ENCODE results near the gene ANXA4.

Gene ANXA4

GRCh38 chr2:69715964-69716363, 26.0 kb upstream of the ANXA4 start:
- TF ChIP-seq FOXA1 (IDR thresholded peaks at IDR 0.05): no peak
- TF ChIP-seq ZNF384 (IDR thresholded peaks at IDR 0.05): no peak
- TF ChIP-seq HDGF (IDR thresholded peaks at IDR 0.05; ENCODE audit: borderline replicate concordance): no peak
- TF ChIP-seq SUZ12 (IDR thresholded peaks at IDR 0.05): no peak
- TF ChIP-seq LEF1 (IDR thresholded peaks at IDR 0.05; ENCODE audit: borderline replicate concordance): no peak
- no peak for TF ChIP-seq NFRKB (IDR thresholded peaks at IDR 0.05)
- no peak for TF ChIP-seq ELF4 (IDR thresholded peaks at IDR 0.05)
- TF ChIP-seq SP1 (IDR thresholded peaks at IDR 0.05): no peak
- no peak for TF ChIP-seq CTBP1 (IDR thresholded peaks at IDR 0.05; ENCODE audit: borderline replicate concordance)
- TF ChIP-seq TARDBP (IDR thresholded peaks at IDR 0.05): no peak
- no peak for TF ChIP-seq ARNT (IDR thresholded peaks at IDR 0.05)
- no peak for TF ChIP-seq L3MBTL2 (conservative IDR thresholded peaks at IDR 0.05)
- no peak for TF ChIP-seq PKNOX1 (IDR thresholded peaks at IDR 0.05)
- TF ChIP-seq FOXM1 (IDR thresholded peaks at IDR 0.05; ENCODE audit: borderline replicate concordance): no peak
- no peak for TF ChIP-seq BHLHE40 (IDR thresholded peaks at IDR 0.05; ENCODE audit: borderline replicate concordance)
- no peak for TF ChIP-seq FOXK2 (IDR thresholded peaks at IDR 0.05)
- no peak for DNase-seq (ENCODE audit: extremely low spot score)
- POLR2A ChIA-PET: no interaction called here
- CTCF ChIA-PET: no interaction called here

GRCh38 chr2:69716555-69717120, 25.3 kb upstream of the ANXA4 start:
- TF ChIP-seq FOXA1 (IDR thresholded peaks at IDR 0.05) (no peak), NFRKB (IDR thresholded peaks at IDR 0.05) (no peak), ARNT (IDR thresholded peaks at IDR 0.05) (no peak), FOXK2 (IDR thresholded peaks at IDR 0.05) (no peak), L3MBTL2 (conservative IDR thresholded peaks at IDR 0.05) (no peak), FOXM1 (IDR thresholded peaks at IDR 0.05; ENCODE audit: borderline replicate concordance) (no peak), ZNF384 (IDR thresholded peaks at IDR 0.05) (no peak)
- DNase-seq (ENCODE audit: extremely low spot score): no peak
- ChIA-PET POLR2A (no interaction called here), CTCF (interaction anchor here (0.7 to 1.0 kb wide), 2 partner anchors 100 to 152 kb away, joined by 3 to 4 read pairs; no protein-coding TSS in a partner anchor)

GRCh38 chr2:69717186-69717585, 24.7 kb upstream of the ANXA4 start:
- ChIA-PET POLR2A (no interaction called here), CTCF (interaction anchor here (1.0 kb wide), 1 partner anchor 99 kb away, joined by 4 read pairs; no protein-coding TSS in a partner anchor)
- no peak for DNase-seq (ENCODE audit: extremely low spot score)
- no peak for TF ChIP-seq FOXK2 (IDR thresholded peaks at IDR 0.05)
- no peak for TF ChIP-seq SP1 (IDR thresholded peaks at IDR 0.05)
- no peak for TF ChIP-seq FOXM1 (IDR thresholded peaks at IDR 0.05; ENCODE audit: borderline replicate concordance)
- TF ChIP-seq SUZ12 (IDR thresholded peaks at IDR 0.05): no peak

- ChIA-PET POLR2A (no interaction called here), CTCF (no interaction called here)
- TF ChIP-seq ZNF384 (IDR thresholded peaks at IDR 0.05): no peak
- TF ChIP-seq FOXM1 (IDR thresholded peaks at IDR 0.05; ENCODE audit: borderline replicate concordance): no peak
- no peak for TF ChIP-seq L3MBTL2 (conservative IDR thresholded peaks at IDR 0.05)
- no peak for TF ChIP-seq CTBP1 (IDR thresholded peaks at IDR 0.05; ENCODE audit: borderline replicate concordance)
- no peak for DNase-seq (ENCODE audit: extremely low spot score)
Observed at GRCh38 chr2:69717861-69718273, 24.1 kb upstream of the ANXA4 start.

- CTCF ChIA-PET: interaction anchor here (0.7 kb wide), 1 partner anchor 325 kb away, joined by 3 read pairs; no protein-coding TSS in a partner anchor
- POLR2A ChIA-PET: no interaction called here
- no peak for TF ChIP-seq FOXK2 (IDR thresholded peaks at IDR 0.05)
- TF ChIP-seq LEF1 (IDR thresholded peaks at IDR 0.05; ENCODE audit: borderline replicate concordance): no peak
- no peak for TF ChIP-seq HDGF (IDR thresholded peaks at IDR 0.05; ENCODE audit: borderline replicate concordance)
- no peak for TF ChIP-seq NFRKB (IDR thresholded peaks at IDR 0.05)
- TF ChIP-seq PKNOX1 (IDR thresholded peaks at IDR 0.05): no peak
- TF ChIP-seq SUZ12 (IDR thresholded peaks at IDR 0.05): no peak
- TF ChIP-seq SP1 (IDR thresholded peaks at IDR 0.05): no peak
- no peak for TF ChIP-seq ELF4 (IDR thresholded peaks at IDR 0.05)
- TF ChIP-seq L3MBTL2 (conservative IDR thresholded peaks at IDR 0.05): no peak
- no peak for TF ChIP-seq ARNT (IDR thresholded peaks at IDR 0.05)
- TF ChIP-seq FOXA1 (IDR thresholded peaks at IDR 0.05): no peak
- TF ChIP-seq CTBP1 (IDR thresholded peaks at IDR 0.05; ENCODE audit: borderline replicate concordance): no peak
- TF ChIP-seq TARDBP (IDR thresholded peaks at IDR 0.05): no peak
- TF ChIP-seq BHLHE40 (IDR thresholded peaks at IDR 0.05; ENCODE audit: borderline replicate concordance): no peak
- no peak for TF ChIP-seq ZNF384 (IDR thresholded peaks at IDR 0.05)
- no peak for TF ChIP-seq FOXM1 (IDR thresholded peaks at IDR 0.05; ENCODE audit: borderline replicate concordance)
- no peak for DNase-seq (ENCODE audit: extremely low spot score)
Observed at GRCh38 chr2:69718338-69718965, 23.5 kb upstream of the ANXA4 start.

GRCh38 chr2:69720404-69720803, 21.5 kb upstream of the ANXA4 start:
- no peak for DNase-seq (ENCODE audit: extremely low spot score)
- CTCF ChIA-PET: interaction anchor here (0.6 to 0.7 kb wide), 4 partner anchors 17 to 196 kb away, joined by 3 to 6 read pairs (median 4); no protein-coding TSS in a partner anchor
- TF ChIP-seq HDGF (IDR thresholded peaks at IDR 0.05; ENCODE audit: borderline replicate concordance): no peak
- no peak for TF ChIP-seq L3MBTL2 (conservative IDR thresholded peaks at IDR 0.05)
- no peak for TF ChIP-seq BHLHE40 (IDR thresholded peaks at IDR 0.05; ENCODE audit: borderline replicate concordance)
- no peak for TF ChIP-seq NFRKB (IDR thresholded peaks at IDR 0.05)
- TF ChIP-seq LEF1 (IDR thresholded peaks at IDR 0.05; ENCODE audit: borderline replicate concordance): no peak
- TF ChIP-seq FOXM1 (IDR thresholded peaks at IDR 0.05; ENCODE audit: borderline replicate concordance): no peak
- TF ChIP-seq ELF4 (IDR thresholded peaks at IDR 0.05): no peak
- no peak for TF ChIP-seq CTBP1 (IDR thresholded peaks at IDR 0.05; ENCODE audit: borderline replicate concordance)
- POLR2A ChIA-PET: no interaction called here

GRCh38 chr2:69721022-69721421, 20.9 kb upstream of the ANXA4 start:
- POLR2A ChIA-PET: no interaction called here
- no peak for DNase-seq (ENCODE audit: extremely low spot score)
- TF ChIP-seq ZNF384 (IDR thresholded peaks at IDR 0.05): no peak
- TF ChIP-seq HDGF (IDR thresholded peaks at IDR 0.05; ENCODE audit: borderline replicate concordance): no peak
- TF ChIP-seq CTBP1 (IDR thresholded peaks at IDR 0.05; ENCODE audit: borderline replicate concordance): no peak
- TF ChIP-seq ARNT (IDR thresholded peaks at IDR 0.05): no peak
- CTCF ChIA-PET: no interaction called here

All from HEK293T (cell line).